Spleen (tissue), 7 donors: Measurements from ENCODE around the gene ZMIZ1.

ENCODE experiments used
- POLR2A ChIP-seq, 3 donors: fragments of 450-650 bp; IDR thresholded peaks; one replicate each; pipeline ENCODE4 v1.5.1; 2017; ENCODE audit warnings: antibody characterized with exemption in 3 of 3, mild to moderate bottlenecking in 1 of 3
- TF ChIP-seq, protein P1 (sequence below), 11 experiments: fragments of 200-600 bp in 7 of 11; fragments of 450-650 bp in 4 of 11; sonication (generic) in 4 of 11; IDR thresholded peaks in 8 of 11; conservative IDR thresholded peaks in 3 of 11; 1 replicate in 7 of 11; 2 replicates in 4 of 11; pipeline versions ENCODE4 v1.4.0 to v1.8.0; 2016 to 2021; ENCODE audit warnings: antibody characterized with exemption in 11 of 11, inconsistent platforms in 4 of 11, mild to moderate bottlenecking in 1 of 11
- donor health status: DM: no; HTN: no; CAD: no; lungs with moderate emphysema.
- donor health status: DM: no; HTN: no; CAD: no.
- donor health status: DM: no; HTN: no; CAD: no.

- TF ChIP-seq, protein P1, sequence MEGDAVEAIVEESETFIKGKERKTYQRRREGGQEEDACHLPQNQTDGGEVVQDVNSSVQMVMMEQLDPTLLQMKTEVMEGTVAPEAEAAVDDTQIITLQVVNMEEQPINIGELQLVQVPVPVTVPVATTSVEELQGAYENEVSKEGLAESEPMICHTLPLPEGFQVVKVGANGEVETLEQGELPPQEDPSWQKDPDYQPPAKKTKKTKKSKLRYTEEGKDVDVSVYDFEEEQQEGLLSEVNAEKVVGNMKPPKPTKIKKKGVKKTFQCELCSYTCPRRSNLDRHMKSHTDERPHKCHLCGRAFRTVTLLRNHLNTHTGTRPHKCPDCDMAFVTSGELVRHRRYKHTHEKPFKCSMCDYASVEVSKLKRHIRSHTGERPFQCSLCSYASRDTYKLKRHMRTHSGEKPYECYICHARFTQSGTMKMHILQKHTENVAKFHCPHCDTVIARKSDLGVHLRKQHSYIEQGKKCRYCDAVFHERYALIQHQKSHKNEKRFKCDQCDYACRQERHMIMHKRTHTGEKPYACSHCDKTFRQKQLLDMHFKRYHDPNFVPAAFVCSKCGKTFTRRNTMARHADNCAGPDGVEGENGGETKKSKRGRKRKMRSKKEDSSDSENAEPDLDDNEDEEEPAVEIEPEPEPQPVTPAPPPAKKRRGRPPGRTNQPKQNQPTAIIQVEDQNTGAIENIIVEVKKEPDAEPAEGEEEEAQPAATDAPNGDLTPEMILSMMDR (IDR thresholded peaks at IDR 0.05 in 8 of 11, conservative IDR thresholded peaks at IDR 0.05 in 3 of 11): no peak
- no peak for TF ChIP-seq POLR2A (IDR thresholded peaks at IDR 0.05)
Observed at GRCh38 chr10:79197558-79197957, 128.8 kb downstream of the ZMIZ1 start.
